Adrenal gland (tissue), 5 donors: ENCODE measurements around the gene LLGL2.

Experiments used
- CTCF ChIP-seq, 6 experiments: fragments of 450-650 bp in 4 of 6; fragments of 200-600 bp in 2 of 6; sonication (generic) in 1 of 6; IDR thresholded peaks; 1 replicate in 5 of 6; 2 replicates in 1 of 6; pipeline versions ENCODE4 v1.5.1 to v1.8.0; 2016 to 2021; ENCODE audit warnings: antibody characterized with exemption in 6 of 6, mild to moderate bottlenecking in 2 of 6, moderate library complexity in 1 of 6
- POLR2A ChIP-seq, 2 donors: fragments of 450-650 bp; IDR thresholded peaks; one replicate each; pipeline ENCODE4 v1.6.1; 2017; ENCODE audit warnings: antibody characterized with exemption in 2 of 2, mild to moderate bottlenecking in 2 of 2, moderate library complexity in 1 of 2
- donor health status: DM: no; HTN: no; CAD: no.

- no peak for TF ChIP-seq CTCF (IDR thresholded peaks at IDR 0.05)
- peak in 1 of 2 donors; percentile 54 for TF ChIP-seq POLR2A (IDR thresholded peaks at IDR 0.05)
Observed at GRCh38 chr17:75514919-75515495, 10.5 kb upstream of the LLGL2 start.
